Measurements from ENCODE around the gene FOXS1.
"Not testable (repeated sequence)": the region's sequence is repeated elsewhere in the genome, so short reads cannot be mapped to it uniquely, and the experiment has no call there.

FOXS1 gene

DNA sequence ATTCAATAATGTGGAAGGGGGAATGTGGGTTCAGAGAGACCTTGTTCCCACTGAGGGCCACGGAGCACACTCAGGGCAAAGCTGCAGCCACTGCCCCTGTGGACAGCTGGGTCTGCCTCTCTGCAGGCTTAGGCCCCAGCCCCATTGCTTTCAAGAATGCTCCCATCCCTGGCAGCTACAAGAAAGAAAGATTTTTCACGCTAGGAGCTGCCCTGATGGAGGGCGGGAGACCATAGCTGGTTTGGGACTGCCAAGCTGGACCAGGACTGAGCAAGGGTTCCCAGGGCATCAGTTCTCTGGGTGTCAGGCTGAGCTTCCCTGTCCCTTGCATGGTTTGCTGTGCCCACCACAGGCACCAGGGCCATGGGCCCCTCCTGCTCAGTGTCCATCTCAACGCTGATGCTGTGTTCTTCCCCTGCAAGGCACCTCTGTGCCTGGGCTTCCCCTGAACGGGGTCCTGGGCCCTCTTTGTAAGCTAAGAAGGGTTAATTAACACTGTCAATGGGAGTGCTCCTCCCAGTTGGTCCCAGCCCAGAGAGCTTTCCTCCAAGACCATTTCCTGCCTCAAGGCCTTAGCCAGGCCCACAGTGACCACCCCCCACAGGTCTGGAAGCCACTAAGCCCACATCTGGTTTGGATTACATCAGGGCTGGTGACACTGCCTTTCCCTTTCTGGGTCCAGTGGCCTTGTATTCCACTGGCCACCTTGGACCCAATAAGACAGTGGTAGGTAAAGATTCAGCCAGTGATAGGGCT, 8.4 kb downstream of the FOXS1 start:
- no peaks in the 10 kb centered on the region for H3K36me3 ChIP-seq (ENCODE audit: insufficient read depth, low read length)
- peaks cover 0 to 15% of the 10 kb centered on the region in 2 donors for H3K27me3 ChIP-seq (ENCODE audit: control insufficient read depth in 1 of 2, insufficient read depth in 2 of 2, low read length in 2 of 2)
- no peak overlapping the region for H3K4me3 ChIP-seq (ENCODE audit: low read depth in 1 of 2, low read length in 2 of 2)
- no peak overlapping the region for H3K27ac ChIP-seq (ENCODE audit: low read depth, low read length)
- no peak overlapping the region for H3K9ac ChIP-seq (ENCODE audit: low read length)
- H3K4me1 ChIP-seq (ENCODE audit: insufficient read depth, low read length): peaks cover 12% of the 10 kb centered on the region
- no peaks in the 10 kb centered on the region for H3K9me3 ChIP-seq (ENCODE audit: low read length)

DNA sequence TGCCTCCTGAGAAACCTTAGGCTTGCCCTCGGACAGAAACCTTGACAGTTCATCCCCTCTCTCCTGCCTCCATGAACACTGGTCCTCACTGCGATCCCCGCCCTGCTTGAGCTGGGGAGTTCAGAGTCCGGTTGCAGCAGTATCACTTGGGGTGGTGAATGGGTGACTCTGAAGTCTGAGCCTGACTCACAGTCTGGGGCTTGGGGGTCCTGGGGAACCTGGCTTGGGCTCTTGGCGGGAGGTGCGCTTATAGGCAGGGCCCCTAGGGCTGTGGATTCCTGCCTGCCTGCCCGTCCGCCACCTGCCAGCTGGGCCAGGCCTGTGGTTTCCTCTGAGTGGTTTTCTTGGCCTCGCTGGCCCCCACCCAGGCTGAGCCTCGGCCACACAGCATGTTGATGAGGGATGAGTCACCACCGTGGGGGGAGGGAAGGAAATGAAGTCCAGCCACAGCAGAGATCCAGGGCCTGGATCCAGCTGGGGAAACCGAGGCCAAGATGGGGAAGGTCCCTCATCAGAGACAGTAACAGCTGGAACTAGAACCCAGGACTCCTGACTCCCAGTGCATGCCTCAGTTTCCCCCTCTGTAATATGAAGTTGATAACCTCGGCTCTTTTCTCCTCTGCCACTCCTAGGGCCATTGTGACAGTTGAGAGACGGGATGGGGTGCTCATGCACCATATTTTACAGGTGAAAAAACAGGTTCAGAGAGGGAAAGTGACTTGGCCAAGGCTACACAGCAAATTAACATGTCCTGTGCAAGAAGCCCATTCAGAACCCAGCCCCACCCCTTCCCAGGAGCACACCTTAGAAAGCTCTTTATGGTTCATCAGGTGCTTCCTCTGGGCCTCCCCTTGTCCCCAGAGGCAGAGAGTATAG, 9.2 kb downstream of the FOXS1 start:
- no peak overlapping the region for H3K27ac ChIP-seq (ENCODE audit: low read depth, low read length)
- H3K9me3 ChIP-seq (ENCODE audit: low read length): no peaks in the 10 kb centered on the region
- H3K9ac ChIP-seq (ENCODE audit: low read length): no peak overlapping the region
- H3K36me3 ChIP-seq (ENCODE audit: insufficient read depth, low read length): no peaks in the 10 kb centered on the region
- H3K4me3 ChIP-seq (ENCODE audit: low read depth in 1 of 2, low read length in 2 of 2): no peak overlapping the region
- H3K4me1 ChIP-seq (ENCODE audit: insufficient read depth, low read length): peaks cover 12% of the 10 kb centered on the region
- peaks cover 0 to 14% of the 10 kb centered on the region in 2 donors for H3K27me3 ChIP-seq (ENCODE audit: control insufficient read depth in 1 of 2, insufficient read depth in 2 of 2, low read length in 2 of 2)

DNA sequence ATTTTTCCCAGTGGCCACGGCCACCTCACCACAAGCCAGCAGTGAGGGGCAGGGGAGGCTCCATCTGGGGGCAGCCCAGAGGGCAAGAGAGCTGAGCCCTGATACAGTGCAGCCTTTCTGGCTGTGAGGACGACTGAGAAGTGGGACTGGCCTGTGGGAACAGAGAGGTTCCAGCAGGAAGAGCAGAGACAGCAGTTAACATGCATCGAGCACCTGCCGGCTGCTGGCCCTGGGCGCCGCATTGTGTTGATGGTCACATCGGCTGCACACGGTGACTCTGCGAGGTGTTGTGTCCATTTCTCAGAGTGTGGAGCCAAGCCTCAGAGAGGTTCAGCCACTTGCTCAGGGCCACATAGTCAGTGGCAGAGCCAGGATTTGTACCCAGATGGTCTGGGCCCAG, 9.8 kb downstream of the FOXS1 start:
- Histone ChIP-seq H3K36me3 (ENCODE audit: insufficient read depth, low read length) (no peaks in the 10 kb centered on the region), H3K9ac (ENCODE audit: low read length) (no peak overlapping the region), H3K27ac (ENCODE audit: low read depth, low read length) (no peak overlapping the region), H3K9me3 (ENCODE audit: low read length) (no peaks in the 10 kb centered on the region), H3K27me3 (ENCODE audit: control insufficient read depth in 1 of 2, insufficient read depth in 2 of 2, low read length in 2 of 2) (peaks cover 0 to 10% of the 10 kb centered on the region in 2 donors), H3K4me1 (ENCODE audit: insufficient read depth, low read length) (peaks cover 12% of the 10 kb centered on the region), H3K4me3 (ENCODE audit: low read depth in 1 of 2, low read length in 2 of 2) (no peak overlapping the region)

DNA sequence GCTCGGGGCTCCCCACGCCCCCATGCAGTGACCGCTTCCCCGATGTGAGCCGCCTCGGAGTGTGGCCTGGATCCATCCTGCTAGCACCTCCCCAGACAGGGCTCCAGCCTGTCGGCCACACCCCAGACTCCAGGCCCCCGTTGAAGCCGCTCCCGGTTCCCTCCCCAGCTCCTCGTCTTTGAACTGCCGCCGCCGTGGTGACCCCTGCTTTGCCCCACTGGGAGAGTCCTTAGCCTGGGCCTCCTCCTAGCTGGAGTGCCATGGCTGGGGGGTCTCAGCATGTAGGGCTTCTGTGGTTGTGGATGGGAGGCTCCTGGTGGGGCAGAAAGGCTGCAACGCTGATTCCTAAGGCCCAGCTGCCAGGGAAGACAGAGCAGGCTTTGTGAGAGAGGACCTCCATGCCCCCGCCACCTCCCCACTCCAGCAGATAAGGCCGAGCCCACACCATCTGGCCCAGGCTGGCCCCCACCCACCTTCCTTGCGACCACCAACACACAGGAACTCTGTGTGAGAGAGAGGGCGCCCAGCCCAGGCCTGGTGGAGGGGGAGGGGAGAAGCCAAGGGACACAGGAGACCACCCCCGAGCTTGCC, 11.4 kb downstream of the FOXS1 start:
- no peak overlapping the region for H3K27ac ChIP-seq (ENCODE audit: low read depth, low read length)
- peaks cover 12% of the 10 kb centered on the region for H3K4me1 ChIP-seq (ENCODE audit: insufficient read depth, low read length)
- H3K9ac ChIP-seq (ENCODE audit: low read length): no peak overlapping the region
- no peaks in the 10 kb centered on the region for H3K9me3 ChIP-seq (ENCODE audit: low read length)
- peaks cover 0 to 10% of the 10 kb centered on the region in 2 donors for H3K27me3 ChIP-seq (ENCODE audit: control insufficient read depth in 1 of 2, insufficient read depth in 2 of 2, low read length in 2 of 2)
- no peak overlapping the region for H3K4me3 ChIP-seq (ENCODE audit: low read depth in 1 of 2, low read length in 2 of 2)
- H3K36me3 ChIP-seq (ENCODE audit: insufficient read depth, low read length): no peaks in the 10 kb centered on the region

DNA sequence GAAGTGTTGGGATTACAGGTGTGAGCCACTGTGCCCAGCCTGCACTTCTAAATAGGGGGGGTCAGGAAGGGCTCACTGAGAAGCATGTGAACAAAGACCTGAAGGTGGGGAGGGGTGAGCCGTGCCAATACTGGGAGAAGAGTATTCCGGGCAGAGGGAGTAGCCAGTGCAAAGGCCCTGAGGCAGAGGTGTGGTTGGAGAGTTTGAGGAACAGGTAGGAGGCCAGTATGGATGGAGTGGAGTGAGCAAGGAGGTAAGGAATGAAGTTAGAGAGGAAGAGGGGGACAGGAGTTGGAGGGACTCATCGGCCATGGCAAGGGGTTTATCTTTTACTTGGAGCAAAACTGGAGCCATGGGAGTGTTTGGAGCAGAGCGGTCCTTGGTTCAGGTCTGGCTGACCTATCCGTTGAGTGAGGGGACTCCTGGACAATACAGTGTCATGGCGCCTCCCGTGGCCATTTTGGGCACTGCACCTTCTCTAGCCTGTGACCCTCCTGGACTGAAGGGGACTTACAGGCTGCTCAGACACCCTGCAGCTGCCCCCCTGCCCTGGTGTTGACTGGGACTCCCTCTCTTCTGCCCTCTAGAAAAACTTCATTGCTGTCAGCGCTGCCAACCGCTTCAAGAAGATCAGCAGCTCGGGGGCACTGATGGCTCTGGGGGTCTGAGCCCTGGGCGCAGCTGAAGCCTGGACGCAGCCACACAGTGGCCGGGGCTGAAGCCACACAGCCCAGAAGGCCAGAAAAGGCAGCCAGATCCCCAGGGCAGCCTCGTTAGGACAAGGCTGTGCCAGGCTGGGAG, 12.1 kb downstream of the FOXS1 start:
- H3K9ac ChIP-seq (ENCODE audit: low read length): no peak overlapping the region
- H3K36me3 ChIP-seq (ENCODE audit: insufficient read depth, low read length): no peaks in the 10 kb centered on the region
- no peaks in the 10 kb centered on the region for H3K9me3 ChIP-seq (ENCODE audit: low read length)
- H3K27me3 ChIP-seq (ENCODE audit: control insufficient read depth in 1 of 2, insufficient read depth in 2 of 2, low read length in 2 of 2): peaks cover 0 to 10% of the 10 kb centered on the region in 2 donors
- no peak overlapping the region for H3K4me3 ChIP-seq (ENCODE audit: low read depth in 1 of 2, low read length in 2 of 2)
- no peak overlapping the region for H3K27ac ChIP-seq (ENCODE audit: low read depth, low read length)
- H3K4me1 ChIP-seq (ENCODE audit: insufficient read depth, low read length): peaks cover 12% of the 10 kb centered on the region

DNA sequence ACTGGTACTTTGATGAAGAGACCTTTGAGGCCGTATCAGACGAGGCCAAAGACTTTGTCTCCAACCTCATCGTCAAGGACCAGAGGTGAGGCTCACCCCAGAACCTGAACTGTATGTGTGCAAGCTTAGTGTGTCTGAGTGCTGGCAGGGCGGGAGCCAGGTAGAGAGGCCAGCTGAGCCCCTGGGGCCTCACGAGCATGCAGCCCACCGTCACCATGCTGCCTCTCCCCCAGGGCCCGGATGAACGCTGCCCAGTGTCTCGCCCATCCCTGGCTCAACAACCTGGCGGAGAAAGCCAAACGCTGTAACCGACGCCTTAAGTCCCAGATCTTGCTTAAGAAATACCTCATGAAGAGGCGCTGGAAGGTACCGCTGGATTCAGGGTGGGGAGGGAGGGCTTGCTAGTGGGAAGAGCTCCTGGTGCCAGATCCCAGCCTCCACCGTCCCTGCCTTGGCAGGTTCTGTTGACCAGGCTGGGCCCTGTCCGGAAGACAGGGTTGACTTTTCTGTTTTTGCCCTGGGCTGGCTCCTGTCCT, 13.6 kb downstream of the FOXS1 start:
- no peaks in the 10 kb centered on the region for H3K9me3 ChIP-seq (ENCODE audit: low read length)
- H3K36me3 ChIP-seq (ENCODE audit: insufficient read depth, low read length): no peaks in the 10 kb centered on the region
- peaks cover 11% of the 10 kb centered on the region for H3K4me1 ChIP-seq (ENCODE audit: insufficient read depth, low read length)
- no peak overlapping the region for H3K27ac ChIP-seq (ENCODE audit: low read depth, low read length)
- peaks cover 0 to 10% of the 10 kb centered on the region in 2 donors for H3K27me3 ChIP-seq (ENCODE audit: control insufficient read depth in 1 of 2, insufficient read depth in 2 of 2, low read length in 2 of 2)
- H3K4me3 ChIP-seq (ENCODE audit: low read depth in 1 of 2, low read length in 2 of 2): no peak overlapping the region
- H3K9ac ChIP-seq (ENCODE audit: low read length): no peak overlapping the region

DNA sequence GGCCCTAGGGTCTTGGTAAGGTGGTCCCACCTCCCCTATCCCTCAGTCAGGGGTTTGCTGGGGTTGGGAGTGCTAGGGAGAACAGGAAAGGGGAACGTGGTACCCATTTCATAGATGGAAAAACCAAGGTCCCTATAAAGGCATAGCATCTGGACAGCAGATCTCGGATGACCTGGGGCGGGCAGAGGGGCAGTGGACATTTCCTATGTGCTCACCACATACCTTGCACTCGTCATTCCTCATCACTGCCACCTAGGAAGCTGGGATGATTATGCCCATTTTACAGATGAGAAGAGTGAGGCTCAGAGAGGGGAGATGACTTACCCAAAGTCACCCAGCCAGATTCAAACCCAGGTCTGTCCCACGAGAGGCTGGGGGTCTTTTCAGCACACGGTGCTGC, 14.2 kb downstream of the FOXS1 start:
- Histone ChIP-seq H3K27ac (ENCODE audit: low read depth, low read length) (no peak overlapping the region), H3K27me3 (ENCODE audit: control insufficient read depth in 1 of 2, insufficient read depth in 2 of 2, low read length in 2 of 2) (peaks cover 0 to 10% of the 10 kb centered on the region in 2 donors), H3K9me3 (ENCODE audit: low read length) (no peaks in the 10 kb centered on the region), H3K9ac (ENCODE audit: low read length) (no peak overlapping the region), H3K4me1 (ENCODE audit: insufficient read depth, low read length) (peaks cover 5% of the 10 kb centered on the region), H3K36me3 (ENCODE audit: insufficient read depth, low read length) (no peaks in the 10 kb centered on the region), H3K4me3 (ENCODE audit: low read depth in 1 of 2, low read length in 2 of 2) (no peak overlapping the region)

DNA sequence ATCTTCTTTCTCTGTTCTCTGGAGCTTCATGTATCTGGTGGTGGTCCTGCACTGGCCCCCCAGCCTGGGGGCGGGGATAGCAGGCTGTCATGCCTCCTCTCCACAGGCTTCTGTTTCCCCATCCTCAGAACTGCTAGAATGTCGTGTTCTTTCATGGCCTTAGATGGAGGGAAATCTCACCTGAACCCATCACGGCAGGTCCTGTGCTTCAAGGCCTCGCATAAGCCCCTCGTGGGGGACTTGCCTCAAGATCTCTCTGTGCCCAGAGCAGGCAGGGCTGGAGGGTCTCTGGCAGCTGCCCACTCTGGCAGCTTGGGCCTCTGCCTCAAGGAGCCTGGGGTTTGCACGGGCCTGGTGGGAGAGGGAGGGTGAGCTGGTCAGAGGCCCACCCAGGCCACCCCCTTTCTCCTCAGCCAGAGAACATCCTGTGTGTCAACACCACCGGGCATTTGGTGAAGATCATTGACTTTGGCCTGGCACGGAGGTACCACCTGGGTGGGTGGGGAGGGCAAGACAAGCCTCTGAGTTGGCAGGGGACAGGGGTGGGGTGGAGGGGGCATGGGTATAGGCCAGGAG, 14.9 kb downstream of the FOXS1 start:
- no peaks in the 10 kb centered on the region for H3K36me3 ChIP-seq (ENCODE audit: insufficient read depth, low read length)
- no peak overlapping the region for H3K9ac ChIP-seq (ENCODE audit: low read length)
- no peaks in the 10 kb centered on the region for H3K4me1 ChIP-seq (ENCODE audit: insufficient read depth, low read length)
- H3K4me3 ChIP-seq (ENCODE audit: low read depth in 1 of 2, low read length in 2 of 2): no peak overlapping the region
- H3K27ac ChIP-seq (ENCODE audit: low read depth, low read length): no peak overlapping the region
- H3K9me3 ChIP-seq (ENCODE audit: low read length): no peaks in the 10 kb centered on the region
- peaks cover 0 to 10% of the 10 kb centered on the region in 2 donors for H3K27me3 ChIP-seq (ENCODE audit: control insufficient read depth in 1 of 2, insufficient read depth in 2 of 2, low read length in 2 of 2)

DNA sequence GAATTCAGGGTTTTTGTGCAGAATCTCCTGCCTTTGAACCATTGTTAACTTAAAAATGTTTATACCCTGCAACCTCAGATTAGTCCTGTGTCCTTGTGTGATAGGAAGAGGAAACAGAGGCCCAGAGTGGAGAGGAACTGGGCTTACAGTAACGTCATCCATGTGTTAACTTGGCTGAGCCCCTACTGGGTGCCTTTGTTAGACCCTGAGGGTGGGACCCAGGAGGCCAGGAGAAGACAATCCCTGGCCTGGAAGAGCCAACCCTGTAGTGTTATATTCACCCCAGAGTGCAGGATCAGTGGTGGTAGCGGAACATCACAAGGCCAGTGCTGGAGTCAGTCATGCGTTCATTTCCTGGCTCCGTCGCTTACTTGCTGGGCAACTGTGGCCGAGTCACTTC, 15.7 kb downstream of the FOXS1 start:
- Histone ChIP-seq H3K9me3 (ENCODE audit: low read length) (no peaks in the 10 kb centered on the region), H3K9ac (ENCODE audit: low read length) (no peak overlapping the region), H3K27ac (ENCODE audit: low read depth, low read length) (no peak overlapping the region), H3K27me3 (ENCODE audit: control insufficient read depth in 1 of 2, insufficient read depth in 2 of 2, low read length in 2 of 2) (peaks cover 0 to 10% of the 10 kb centered on the region in 2 donors), H3K4me1 (ENCODE audit: insufficient read depth, low read length) (no peaks in the 10 kb centered on the region), H3K36me3 (ENCODE audit: insufficient read depth, low read length) (no peaks in the 10 kb centered on the region), H3K4me3 (ENCODE audit: low read depth in 1 of 2, low read length in 2 of 2) (no peak overlapping the region)

DNA sequence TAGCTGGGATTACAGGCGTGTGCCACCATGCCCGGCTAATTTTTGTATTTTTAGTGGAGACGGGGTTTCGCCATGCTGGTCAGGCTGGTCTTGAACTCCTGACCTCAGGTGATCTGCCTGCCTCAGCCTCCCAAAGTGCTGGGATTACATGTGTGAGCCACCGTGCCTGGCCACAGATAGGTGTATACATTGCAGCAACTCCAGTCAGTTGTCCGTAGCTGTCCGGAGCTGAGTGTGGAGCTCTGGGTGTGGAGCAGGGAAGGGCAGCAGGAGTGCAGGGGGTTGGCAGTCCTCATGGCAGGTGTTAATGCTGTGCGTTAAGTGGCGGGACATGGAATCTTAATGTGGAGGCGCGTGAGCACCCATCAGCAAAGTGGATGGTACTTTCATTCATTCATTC, 17.4 kb downstream of the FOXS1 start:
- H3K36me3 ChIP-seq (ENCODE audit: insufficient read depth, low read length); H3K9ac ChIP-seq (ENCODE audit: low read length): not testable (repeated sequence)

More for the DNA sequence above, 17.4 kb downstream of the FOXS1 start:
- not testable (repeated sequence) for H3K4me1 ChIP-seq (ENCODE audit: insufficient read depth, low read length); H3K27me3 ChIP-seq (ENCODE audit: control insufficient read depth in 1 of 2, insufficient read depth in 2 of 2, low read length in 2 of 2); H3K4me3 ChIP-seq (ENCODE audit: low read depth in 1 of 2, low read length in 2 of 2); H3K27ac ChIP-seq (ENCODE audit: low read depth, low read length); H3K9me3 ChIP-seq (ENCODE audit: low read length)

Data from muscle layer of colon (tissue), 2 donors.